22Rv1 (cell line): ENCODE measurements around the gene MAN1C1.

Source experiments
- ZFX ChIP-seq: fragments of 450-650 bp; IDR thresholded peaks from 2 replicates; pipeline ENCODE4 v1.6.1; 2017; ENCODE audit warnings: antibody characterized with exemption, borderline replicate concordance
- TF ChIP-seq, protein P1 (sequence below): fragments of 450-650 bp; IDR thresholded peaks from 2 replicates; pipeline ENCODE4 v1.5.1; 2017; ENCODE audit warnings: mild to moderate bottlenecking

DNA sequence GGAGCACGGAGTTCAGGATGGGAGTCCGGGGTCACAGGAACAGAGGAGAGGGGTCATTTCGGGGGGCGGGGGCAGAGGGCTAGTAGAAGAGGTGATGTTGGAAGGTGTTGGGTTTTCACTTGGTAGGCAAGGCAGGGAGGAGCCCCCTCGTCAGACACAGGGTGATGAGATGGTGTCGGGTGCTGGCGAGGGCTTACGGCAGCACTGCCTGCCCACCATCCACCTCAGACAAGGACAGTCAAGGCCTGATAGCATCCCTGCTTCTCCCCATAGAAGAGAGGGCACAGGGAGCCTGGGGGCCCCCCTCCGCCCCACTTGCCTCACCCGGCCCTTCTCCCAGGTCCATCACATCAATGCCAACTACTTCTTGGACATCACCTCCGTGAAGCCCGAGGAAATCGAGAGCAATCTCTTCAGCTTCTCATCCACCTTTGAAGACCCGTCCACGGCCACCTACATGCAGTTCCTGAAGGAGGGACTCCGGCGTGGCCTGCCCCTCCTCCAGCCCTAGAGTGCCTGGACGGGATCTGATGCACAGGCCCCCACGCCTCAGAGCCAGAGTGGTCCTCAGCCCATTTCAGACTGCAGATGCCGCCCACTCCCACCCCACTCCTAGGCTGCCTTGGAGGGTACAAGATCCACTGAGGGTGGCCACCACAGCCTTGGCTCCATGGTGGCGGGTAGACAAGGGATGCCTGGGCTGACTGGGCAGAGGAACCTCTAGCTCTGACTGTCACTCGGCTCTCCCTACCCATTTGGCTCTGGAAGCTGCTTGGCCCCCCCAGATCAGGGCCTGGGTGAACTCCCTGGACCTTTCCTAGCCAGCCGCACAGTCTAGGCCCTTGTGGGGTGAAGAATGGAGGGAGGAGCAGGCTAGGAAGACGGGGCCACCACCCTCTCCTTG is 198.9 kb downstream of the MAN1C1 start:
- TF ChIP-seq, protein P1, sequence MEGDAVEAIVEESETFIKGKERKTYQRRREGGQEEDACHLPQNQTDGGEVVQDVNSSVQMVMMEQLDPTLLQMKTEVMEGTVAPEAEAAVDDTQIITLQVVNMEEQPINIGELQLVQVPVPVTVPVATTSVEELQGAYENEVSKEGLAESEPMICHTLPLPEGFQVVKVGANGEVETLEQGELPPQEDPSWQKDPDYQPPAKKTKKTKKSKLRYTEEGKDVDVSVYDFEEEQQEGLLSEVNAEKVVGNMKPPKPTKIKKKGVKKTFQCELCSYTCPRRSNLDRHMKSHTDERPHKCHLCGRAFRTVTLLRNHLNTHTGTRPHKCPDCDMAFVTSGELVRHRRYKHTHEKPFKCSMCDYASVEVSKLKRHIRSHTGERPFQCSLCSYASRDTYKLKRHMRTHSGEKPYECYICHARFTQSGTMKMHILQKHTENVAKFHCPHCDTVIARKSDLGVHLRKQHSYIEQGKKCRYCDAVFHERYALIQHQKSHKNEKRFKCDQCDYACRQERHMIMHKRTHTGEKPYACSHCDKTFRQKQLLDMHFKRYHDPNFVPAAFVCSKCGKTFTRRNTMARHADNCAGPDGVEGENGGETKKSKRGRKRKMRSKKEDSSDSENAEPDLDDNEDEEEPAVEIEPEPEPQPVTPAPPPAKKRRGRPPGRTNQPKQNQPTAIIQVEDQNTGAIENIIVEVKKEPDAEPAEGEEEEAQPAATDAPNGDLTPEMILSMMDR, result no peak
- TF ChIP-seq ZFX, result no peak
